Measurements from ENCODE around the gene DEGS2. TPM values are rescaled to one million over a fixed set of nuclear protein-coding genes. Genes with fewer than 3 reads are reported as not detected.
"Not testable (repeated sequence)": the region's sequence is repeated elsewhere in the genome, so short reads cannot be mapped to it uniquely, and the experiment has no call there.

DEGS2 gene
- total and polyA plus RNA-seq, 4 donors: 0.10 to 3.0 (median 0.90) TPM

- Histone ChIP-seq H3K27me3 (ENCODE audit: control insufficient read depth in 1 of 2, insufficient read depth in 2 of 2, low read length in 1 of 2) (no peaks in the 10 kb centered on the region), H3K9me3 (ENCODE audit: control insufficient read depth, low read length) (no peaks in the 10 kb centered on the region), H3K27ac (ENCODE audit: low read depth in 1 of 2, low read length in 2 of 2) (no peak overlapping the region), H3K4me1 (ENCODE audit: control insufficient read depth in 1 of 2, insufficient read depth in 2 of 2, low read length in 2 of 2) (no peaks in the 10 kb centered on the region), H3K4me3 (ENCODE audit: low read length in 2 of 2) (no peak overlapping the region), H3K36me3 (ENCODE audit: control insufficient read depth in 1 of 2, insufficient read depth in 2 of 2, low read length in 1 of 2) (no peaks in the 10 kb centered on the region)
- 92 to 94% methylated on average over 2 of the region's 2 CpGs for WGBS, 2 donors
- no peak for ATAC-seq (ENCODE audit: low FRiP score)
- intact Hi-C loops (cut with DNase I): no loop called here
- DNase-seq: no peak
Observed at GRCh38 chr14:100170880-100171279, 11.4 kb upstream of the DEGS2 start.

GRCh38 chr14:100168506-100168905, 9.1 kb upstream of the DEGS2 start:
- no peak for DNase-seq
- Histone ChIP-seq H3K4me3 (ENCODE audit: low read length in 2 of 2) (no peak overlapping the region), H3K27ac (ENCODE audit: low read depth in 1 of 2, low read length in 2 of 2) (no peak overlapping the region), H3K4me1 (ENCODE audit: control insufficient read depth in 1 of 2, insufficient read depth in 2 of 2, low read length in 2 of 2) (no peaks in the 10 kb centered on the region), H3K9me3 (ENCODE audit: control insufficient read depth, low read length) (no peaks in the 10 kb centered on the region), H3K36me3 (ENCODE audit: control insufficient read depth in 1 of 2, insufficient read depth in 2 of 2, low read length in 1 of 2) (no peaks in the 10 kb centered on the region), H3K27me3 (ENCODE audit: control insufficient read depth in 1 of 2, insufficient read depth in 2 of 2, low read length in 1 of 2) (no peaks in the 10 kb centered on the region)
- WGBS, 2 donors: 64 to 76% methylated on average over 1 of the region's 1 CpG
- no peak for ATAC-seq (ENCODE audit: low FRiP score)
- intact Hi-C loops (cut with DNase I): no loop called here

GRCh38 chr14:100165831-100166440, 6.5 kb upstream of the DEGS2 start:
- Histone ChIP-seq H3K27me3 (ENCODE audit: control insufficient read depth in 1 of 2, insufficient read depth in 2 of 2, low read length in 1 of 2) (no peaks in the 10 kb centered on the region), H3K4me1 (ENCODE audit: control insufficient read depth in 1 of 2, insufficient read depth in 2 of 2, low read length in 2 of 2) (no peaks in the 10 kb centered on the region), H3K9me3 (ENCODE audit: control insufficient read depth, low read length) (no peaks in the 10 kb centered on the region), H3K27ac (ENCODE audit: low read depth in 1 of 2, low read length in 2 of 2) (no peak overlapping the region), H3K4me3 (ENCODE audit: low read length in 2 of 2) (no peak overlapping the region), H3K36me3 (ENCODE audit: control insufficient read depth in 1 of 2, insufficient read depth in 2 of 2, low read length in 1 of 2) (no peaks in the 10 kb centered on the region)
- WGBS, 2 donors: 30 to 37% methylated on average over 10 to 16 of the region's 16 CpGs
- ATAC-seq (ENCODE audit: low FRiP score): peak; percentile 27
- no peak for DNase-seq
- intact Hi-C loops (cut with DNase I): no loop called here

GRCh38 chr14:100165376-100165775, 5.9 kb upstream of the DEGS2 start:
- peak; percentile 46 for ATAC-seq (ENCODE audit: low FRiP score)
- no peaks in the 10 kb centered on the region for H3K9me3 ChIP-seq (ENCODE audit: control insufficient read depth, low read length)
- DNase-seq: no peak
- H3K27me3 ChIP-seq (ENCODE audit: control insufficient read depth in 1 of 2, insufficient read depth in 2 of 2, low read length in 1 of 2): no peaks in the 10 kb centered on the region
- intact Hi-C loops (cut with DNase I): no loop called here
- 25 to 32% methylated on average over 27 of the region's 27 CpGs for WGBS, 2 donors
- no peak overlapping the region for H3K4me3 ChIP-seq (ENCODE audit: low read length in 2 of 2)
- no peaks in the 10 kb centered on the region for H3K4me1 ChIP-seq (ENCODE audit: control insufficient read depth in 1 of 2, insufficient read depth in 2 of 2, low read length in 2 of 2)
- no peaks in the 10 kb centered on the region for H3K36me3 ChIP-seq (ENCODE audit: control insufficient read depth in 1 of 2, insufficient read depth in 2 of 2, low read length in 1 of 2)
- no peak overlapping the region for H3K27ac ChIP-seq (ENCODE audit: low read depth in 1 of 2, low read length in 2 of 2)

GRCh38 chr14:100160534-100160916, 1.1 kb upstream of the DEGS2 start:
- no peak overlapping the region for H3K27ac ChIP-seq (ENCODE audit: low read depth in 1 of 2, low read length in 2 of 2)
- H3K9me3 ChIP-seq (ENCODE audit: control insufficient read depth, low read length): no peaks in the 10 kb centered on the region
- no peaks in the 10 kb centered on the region for H3K4me1 ChIP-seq (ENCODE audit: control insufficient read depth in 1 of 2, insufficient read depth in 2 of 2, low read length in 2 of 2)
- H3K27me3 ChIP-seq (ENCODE audit: control insufficient read depth in 1 of 2, insufficient read depth in 2 of 2, low read length in 1 of 2): no peaks in the 10 kb centered on the region
- no peak for DNase-seq
- no peaks in the 10 kb centered on the region for H3K36me3 ChIP-seq (ENCODE audit: control insufficient read depth in 1 of 2, insufficient read depth in 2 of 2, low read length in 1 of 2)
- intact Hi-C loops (cut with DNase I): no loop called here
- WGBS, 2 donors: 4 to 10% methylated on average over 7 of the region's 7 CpGs
- H3K4me3 ChIP-seq (ENCODE audit: low read length in 2 of 2): no peak overlapping the region
- no peak for ATAC-seq (ENCODE audit: low FRiP score)

- intact Hi-C loops (cut with DNase I): no loop called here
- Histone ChIP-seq H3K4me1 (ENCODE audit: control insufficient read depth in 1 of 2, insufficient read depth in 2 of 2, low read length in 2 of 2) (no peaks in the 10 kb centered on the region), H3K4me3 (ENCODE audit: low read length in 2 of 2) (no peak overlapping the region), H3K36me3 (ENCODE audit: control insufficient read depth in 1 of 2, insufficient read depth in 2 of 2, low read length in 1 of 2) (no peaks in the 10 kb centered on the region), H3K9me3 (ENCODE audit: control insufficient read depth, low read length) (peaks cover 2% of the 10 kb centered on the region), H3K27ac (ENCODE audit: low read depth in 1 of 2, low read length in 2 of 2) (no peak overlapping the region), H3K27me3 (ENCODE audit: control insufficient read depth in 1 of 2, insufficient read depth in 2 of 2, low read length in 1 of 2) (no peaks in the 10 kb centered on the region)
- no peak for ATAC-seq (ENCODE audit: low FRiP score)
- no peak for DNase-seq
- WGBS, 2 donors: 8 to 10% methylated on average over 28 to 39 of the region's 39 CpGs
Observed at GRCh38 chr14:100159865-100160533, 554 bp upstream of the DEGS2 start.

- WGBS, 2 donors: 11 to 14% methylated on average over 26 to 32 of the region's 32 CpGs
- no peak overlapping the region for H3K27ac ChIP-seq (ENCODE audit: low read depth in 1 of 2, low read length in 2 of 2)
- H3K4me3 ChIP-seq (ENCODE audit: low read length in 2 of 2): no peak overlapping the region
- intact Hi-C loops (cut with DNase I): no loop called here
- no peaks in the 10 kb centered on the region for H3K4me1 ChIP-seq (ENCODE audit: control insufficient read depth in 1 of 2, insufficient read depth in 2 of 2, low read length in 2 of 2)
- no peaks in the 10 kb centered on the region for H3K27me3 ChIP-seq (ENCODE audit: control insufficient read depth in 1 of 2, insufficient read depth in 2 of 2, low read length in 1 of 2)
- peaks cover 6% of the 10 kb centered on the region for H3K9me3 ChIP-seq (ENCODE audit: control insufficient read depth, low read length)
- no peak for ATAC-seq (ENCODE audit: low FRiP score)
- H3K36me3 ChIP-seq (ENCODE audit: control insufficient read depth in 1 of 2, insufficient read depth in 2 of 2, low read length in 1 of 2): no peaks in the 10 kb centered on the region
- DNase-seq: no peak
Observed at GRCh38 chr14:100158566-100159093, 815 bp downstream of the DEGS2 start.

GRCh38 chr14:100157548-100158232, 1.8 kb downstream of the DEGS2 start:
- H3K4me3 ChIP-seq (ENCODE audit: low read length in 2 of 2); DNase-seq; H3K4me1 ChIP-seq (ENCODE audit: control insufficient read depth in 1 of 2, insufficient read depth in 2 of 2, low read length in 2 of 2); H3K9me3 ChIP-seq (ENCODE audit: control insufficient read depth, low read length); intact Hi-C loops (cut with DNase I); ATAC-seq (ENCODE audit: low FRiP score); H3K27ac ChIP-seq (ENCODE audit: low read depth in 1 of 2, low read length in 2 of 2); H3K27me3 ChIP-seq (ENCODE audit: control insufficient read depth in 1 of 2, insufficient read depth in 2 of 2, low read length in 1 of 2); H3K36me3 ChIP-seq (ENCODE audit: control insufficient read depth in 1 of 2, insufficient read depth in 2 of 2, low read length in 1 of 2): not testable (repeated sequence)
- 86 to 88% methylated on average over 16 of the region's 16 CpGs for WGBS, 2 donors
